GM19397 (cell line): ENCODE measurements around the gene CMTM4.
"Not testable (repeated sequence)": the region's sequence is repeated elsewhere in the genome, so short reads cannot be mapped to it uniquely, and the experiment has no call there.

Experiments used
- ATAC-seq: cut with Tn5 transposase; IDR thresholded peaks from one replicate; pipeline ENCODE4 v1.9.1; 2021; ENCODE audit warnings: mild to moderate bottlenecking, moderate library complexity; ENCODE audit not compliant: unreplicated experiment

The CMTM4 gene

GRCh38 chr16:66617728-66618127 is 78.8 kb downstream of the CMTM4 start:
- no peak for ATAC-seq

GRCh38 chr16:66617010-66617434 is 79.5 kb downstream of the CMTM4 start:
- no peak for ATAC-seq

GRCh38 chr16:66616592-66616991 is 80.0 kb downstream of the CMTM4 start:
- ATAC-seq = no peak

- no peak for ATAC-seq
Measured at GRCh38 chr16:66616169-66616568, 80.4 kb downstream of the CMTM4 start.

- ATAC-seq = no peak
Measured at GRCh38 chr16:66614161-66614802, 82.3 kb downstream of the CMTM4 start.

GRCh38 chr16:66612422-66612821 is 84.1 kb downstream of the CMTM4 start:
- ATAC-seq = no peak

GRCh38 chr16:66611911-66612310 is 84.6 kb downstream of the CMTM4 start:
- ATAC-seq = not testable (repeated sequence)

- ATAC-seq = no peak
Measured at GRCh38 chr16:66610111-66610820, 86.3 kb downstream of the CMTM4 start.

- no peak for ATAC-seq
Measured at GRCh38 chr16:66609139-66609510, 87.4 kb downstream of the CMTM4 start.

GRCh38 chr16:66608241-66609138 is 88.1 kb downstream of the CMTM4 start:
- no peak for ATAC-seq

- ATAC-seq = no peak
Measured at GRCh38 chr16:66605979-66606751, 90.4 kb downstream of the CMTM4 start.

- no peak for ATAC-seq
Measured at GRCh38 chr16:66605177-66605978, 91.2 kb downstream of the CMTM4 start.

GRCh38 chr16:66604376-66605176 is 92.0 kb downstream of the CMTM4 start, which contains the start of gene CMTM3:
CMTM3 (plus strand) TSS chr16:66604704; CDS start chr16:66604806, 102 bp downstream.
- ATAC-seq = no peak

GRCh38 chr16:66603537-66604375 is 92.8 kb downstream of the CMTM4 start:
- ATAC-seq = no peak

- no peak for ATAC-seq
Measured at GRCh38 chr16:66601471-66601870, 95.1 kb downstream of the CMTM4 start.

GRCh38 chr16:66600477-66600876 is 96.1 kb downstream of the CMTM4 start:
- ATAC-seq = no peak

GRCh38 chr16:66599726-66600125 is 96.8 kb downstream of the CMTM4 start:
- no peak for ATAC-seq

- no peak for ATAC-seq
Measured at GRCh38 chr16:66598111-66598510, 98.4 kb downstream of the CMTM4 start.
